ENCODE measurements around the gene ROCK2.
"Not testable (repeated sequence)": the region's sequence is repeated elsewhere in the genome, so short reads cannot be mapped to it uniquely, and the experiment has no call there.

ROCK2 gene

DNA sequence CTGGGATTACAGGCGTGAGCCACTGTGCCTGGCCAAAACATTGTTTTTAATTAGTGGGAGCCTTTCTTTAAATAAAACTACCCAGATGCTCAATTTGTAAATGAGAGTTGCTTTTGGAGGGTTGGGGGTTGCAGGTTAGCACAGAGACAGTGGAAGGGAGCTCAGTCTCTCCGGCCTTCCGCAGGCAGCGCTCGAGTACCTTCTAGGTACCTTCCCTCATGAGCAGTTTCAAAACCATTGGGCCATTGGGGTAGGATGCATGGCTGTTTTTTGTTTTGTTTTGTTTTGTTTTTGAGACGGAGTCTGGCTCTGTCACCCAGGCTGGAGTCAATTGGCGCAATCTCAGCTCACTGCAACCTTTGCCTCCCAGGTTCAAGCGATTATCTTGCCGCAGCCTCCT is 170.2 kb downstream of the ROCK2 start:
- no peak for DNase-seq (ENCODE audit: low spot score)
- ChIA-PET CTCF (no interaction called here), POLR2A (ENCODE audit: low non-redundant PET) (no interaction called here)
- H3K27ac ChIP-seq = no peak overlapping the region
- TF ChIP-seq CTCF (conservative IDR thresholded peaks at IDR 0.05; ENCODE audit: low read depth) = no peak

DNA sequence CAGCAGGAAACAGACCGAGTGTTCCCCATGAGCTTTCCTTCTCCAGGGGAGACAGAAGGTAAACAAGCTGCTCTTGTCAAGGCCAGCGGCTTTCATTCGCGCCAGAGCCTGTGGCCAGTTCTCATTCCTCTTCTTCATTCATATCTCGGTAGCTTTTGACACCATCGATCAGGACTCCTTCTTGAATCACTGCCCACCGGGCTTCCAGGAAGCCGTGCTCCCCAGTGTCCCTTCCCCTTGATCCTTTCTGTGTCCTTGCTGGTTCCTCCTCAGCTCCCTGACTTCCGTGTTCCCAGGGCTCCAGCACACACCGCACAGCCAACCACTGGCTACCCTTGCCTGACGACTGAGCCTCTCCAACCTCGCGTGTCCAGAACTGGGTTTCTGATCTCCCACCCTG is 175.1 kb downstream of the ROCK2 start:
- ChIA-PET CTCF (interaction anchor here (0.9 kb wide), 1 partner anchor 18 kb away, joined by 3 read pairs; no protein-coding TSS in a partner anchor), POLR2A (ENCODE audit: low non-redundant PET) (no interaction called here)
- no peak overlapping the region for H3K27ac ChIP-seq
- no peak for DNase-seq (ENCODE audit: low spot score)
- no peak for TF ChIP-seq CTCF (conservative IDR thresholded peaks at IDR 0.05; ENCODE audit: low read depth)

- ChIA-PET POLR2A (ENCODE audit: low non-redundant PET) (no interaction called here), CTCF (interaction anchor here (0.6 to 0.7 kb wide), 2 partner anchors 279 to 429 kb away, joined by 3 read pairs; no protein-coding TSS in a partner anchor)
- no peak overlapping the region for H3K27ac ChIP-seq
- TF ChIP-seq CTCF (conservative IDR thresholded peaks at IDR 0.05; ENCODE audit: low read depth) = no peak
- no peak for DNase-seq (ENCODE audit: low spot score)
These were observed 175.9 kb downstream of the ROCK2 start for GRCh38 chr2:11168488-11168887.

DNA sequence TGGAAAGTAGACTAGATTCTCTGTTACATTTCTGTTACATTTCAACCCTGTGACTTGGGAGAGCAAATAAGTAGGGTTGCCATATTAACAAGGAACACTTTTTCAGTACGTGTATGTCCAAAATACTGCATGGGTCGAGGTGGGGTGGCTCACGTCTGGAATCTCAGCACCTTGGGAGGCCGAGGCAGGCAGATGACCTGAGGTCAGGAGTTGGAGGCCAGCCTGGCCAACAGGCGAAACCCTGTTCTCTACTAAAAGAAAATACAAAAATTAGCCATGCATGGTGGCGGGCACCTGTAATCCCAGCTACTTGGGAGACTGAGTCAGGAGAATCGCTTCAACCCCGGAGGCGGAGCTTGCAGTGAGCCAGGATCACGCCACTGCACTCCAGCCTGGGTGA is 178.0 kb downstream of the ROCK2 start:
- DNase-seq (ENCODE audit: low spot score) = no peak
- CTCF ChIA-PET = no interaction called here
- TF ChIP-seq CTCF (conservative IDR thresholded peaks at IDR 0.05; ENCODE audit: low read depth) = no peak
- POLR2A ChIA-PET (ENCODE audit: low non-redundant PET) = no interaction called here
- H3K27ac ChIP-seq = no peak overlapping the region

DNA sequence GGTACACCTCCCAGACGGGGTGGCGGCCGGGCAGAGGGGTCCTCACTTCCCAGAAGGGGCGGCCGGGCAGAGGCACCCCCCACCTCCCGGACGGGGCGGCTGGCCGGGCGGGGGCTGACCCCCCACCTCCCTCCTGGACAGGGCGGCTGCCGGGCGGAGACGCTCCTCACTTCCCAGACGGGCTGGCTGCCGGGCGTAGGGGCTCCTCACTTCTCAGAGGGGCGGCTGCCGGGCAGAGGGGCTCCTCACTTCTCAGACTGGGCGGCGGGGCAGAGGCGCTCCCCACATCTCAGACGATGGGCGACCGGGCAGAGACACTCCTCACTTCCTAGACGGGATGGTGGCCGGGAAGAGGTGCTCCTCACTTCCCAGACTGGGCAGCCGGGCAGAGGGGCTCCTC is 179.4 kb downstream of the ROCK2 start:
- H3K27ac ChIP-seq; DNase-seq (ENCODE audit: low spot score); POLR2A ChIA-PET (ENCODE audit: low non-redundant PET); CTCF ChIA-PET: not testable (repeated sequence)

- ChIA-PET CTCF (no interaction called here), POLR2A (ENCODE audit: low non-redundant PET) (no interaction called here)
- H3K27ac ChIP-seq = no peak overlapping the region
- DNase-seq (ENCODE audit: low spot score) = no peak
- TF ChIP-seq CTCF (conservative IDR thresholded peaks at IDR 0.05; ENCODE audit: low read depth) = no peak
These were observed 180.8 kb downstream of the ROCK2 start for GRCh38 chr2:11163439-11164317.

DNA sequence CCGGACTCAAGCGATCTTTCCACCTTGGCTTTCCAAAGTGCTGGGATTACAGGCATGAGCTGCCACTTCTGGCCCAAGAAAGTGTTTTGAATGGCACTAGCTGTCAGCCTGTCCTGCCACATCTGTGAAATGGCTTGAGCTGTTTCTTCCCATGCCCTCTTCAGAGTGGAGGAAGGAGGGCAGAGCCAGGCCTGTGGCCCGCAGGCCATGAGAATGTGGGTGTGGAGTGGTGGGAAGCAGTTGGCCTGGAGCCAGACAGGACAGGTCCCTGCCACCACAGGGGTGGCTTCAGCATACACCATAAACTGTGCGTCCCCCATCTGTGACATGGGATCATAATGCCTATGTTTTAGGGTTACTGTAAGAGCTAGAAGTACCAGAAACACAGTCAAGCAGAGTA is 182.7 kb downstream of the ROCK2 start:
- POLR2A ChIA-PET (ENCODE audit: low non-redundant PET) = no interaction called here
- TF ChIP-seq CTCF (conservative IDR thresholded peaks at IDR 0.05; ENCODE audit: low read depth) = no peak
- H3K27ac ChIP-seq = no peak overlapping the region
- no peak for DNase-seq (ENCODE audit: low spot score)
- CTCF ChIA-PET = interaction anchor here (0.7 to 1.7 kb wide), 4 partner anchors 29 to 329 kb away, joined by 3 to 9 read pairs (median 7); a partner anchor contains a TSS
